Brain microvascular endothelial cell (primary cell): ENCODE results near the gene LCN12.

Experiments
- DNase-seq: peaks from one replicate; pipeline ENCODE4 v3.0.0-alpha.2; 2020
- H3K27ac ChIP-seq: fragments of 250-450 bp; sonication (Bioruptor Pico); 2 replicates; pipeline ENCODE4 v1.5.1; 2020; ENCODE audit warnings: mild to moderate bottlenecking, moderate library complexity
- H3K27me3 ChIP-seq: fragments of 250-450 bp; sonication (Bioruptor Pico); replicated peaks from 2 replicates; pipeline ENCODE4 v1.5.1; 2020; ENCODE audit warnings: mild to moderate bottlenecking
- H3K36me3 ChIP-seq: fragments of 250-450 bp; sonication (Bioruptor Pico); replicated peaks from 2 replicates; pipeline ENCODE4 v1.5.1; 2020; ENCODE audit warnings: mild to moderate bottlenecking
- H3K4me3 ChIP-seq: 2 replicates; pipeline ENCODE4 v1.5.1; 2011; ENCODE audit warnings: low read depth, mild to moderate bottlenecking, control low read depth, low read length, moderate library complexity
- CTCF ChIP-seq: IDR thresholded peaks from 2 replicates; pipeline ENCODE4 v1.5.1; 2011; ENCODE audit warnings: low read depth, mild to moderate bottlenecking, moderate library complexity, low read length, control low read depth, inconsistent platforms; ENCODE audit errors: missing control alignments
- in situ Hi-C: cut with HindIII; loops from 2 replicates; pipeline ENCODE4 v1.10.0; 2017; ENCODE audit warnings: low sequenced_read_pairs, low pct_ligation_motif_present

The LCN12 gene

GRCh38 chr9:136978865-136979544, 26.9 kb downstream of the LCN12 start:
- no peak overlapping the region for H3K4me3 ChIP-seq
- no peak overlapping the region for H3K27ac ChIP-seq
- in situ Hi-C loops = no loop called here
- no peaks in the 10 kb centered on the region for H3K36me3 ChIP-seq
- no peak for TF ChIP-seq CTCF
- H3K27me3 ChIP-seq = no peaks in the 10 kb centered on the region
- no peak for DNase-seq

DNA sequence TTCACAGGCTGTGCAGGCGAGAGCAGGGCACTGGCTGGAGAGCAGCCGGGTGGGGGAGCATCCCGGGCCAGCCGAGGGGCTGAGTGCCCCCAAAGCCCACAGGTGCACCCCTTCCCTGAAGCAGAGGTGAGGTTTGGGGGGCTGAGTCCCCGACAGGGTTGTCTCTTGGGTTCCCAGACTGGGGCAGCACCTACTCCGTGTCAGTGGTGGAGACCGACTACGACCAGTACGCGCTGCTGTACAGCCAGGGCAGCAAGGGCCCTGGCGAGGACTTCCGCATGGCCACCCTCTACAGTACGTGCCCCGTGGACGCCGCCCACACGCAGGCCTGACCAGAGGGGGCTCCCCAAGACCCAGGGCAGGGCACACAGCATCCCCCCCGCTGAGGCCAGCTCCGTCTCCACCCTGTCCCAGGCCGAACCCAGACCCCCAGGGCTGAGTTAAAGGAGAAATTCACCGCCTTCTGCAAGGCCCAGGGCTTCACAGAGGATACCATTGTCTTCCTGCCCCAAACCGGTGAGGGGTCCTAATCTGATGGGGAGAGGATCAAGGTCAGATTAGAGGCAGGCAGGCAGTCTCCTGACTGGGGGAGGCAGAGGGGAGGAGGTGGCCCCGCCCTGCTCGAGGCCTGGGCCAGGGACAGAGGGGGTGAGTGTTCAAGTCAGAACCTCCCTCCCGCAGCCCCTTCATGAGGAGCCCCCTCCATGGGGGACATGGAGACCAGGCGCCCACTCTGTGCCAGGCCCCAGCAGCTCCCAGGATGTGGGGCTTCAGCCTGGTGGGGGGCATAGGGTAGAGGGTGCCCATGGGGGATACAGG, 27.9 kb downstream of the LCN12 start:
- Histone ChIP-seq H3K36me3 (no peaks in the 10 kb centered on the region), H3K27ac (no peak overlapping the region), H3K4me3 (no peak overlapping the region), H3K27me3 (peaks cover 8% of the 10 kb centered on the region)
- in situ Hi-C loops = no loop called here
- no peak for DNase-seq
- no peak for TF ChIP-seq CTCF

DNA sequence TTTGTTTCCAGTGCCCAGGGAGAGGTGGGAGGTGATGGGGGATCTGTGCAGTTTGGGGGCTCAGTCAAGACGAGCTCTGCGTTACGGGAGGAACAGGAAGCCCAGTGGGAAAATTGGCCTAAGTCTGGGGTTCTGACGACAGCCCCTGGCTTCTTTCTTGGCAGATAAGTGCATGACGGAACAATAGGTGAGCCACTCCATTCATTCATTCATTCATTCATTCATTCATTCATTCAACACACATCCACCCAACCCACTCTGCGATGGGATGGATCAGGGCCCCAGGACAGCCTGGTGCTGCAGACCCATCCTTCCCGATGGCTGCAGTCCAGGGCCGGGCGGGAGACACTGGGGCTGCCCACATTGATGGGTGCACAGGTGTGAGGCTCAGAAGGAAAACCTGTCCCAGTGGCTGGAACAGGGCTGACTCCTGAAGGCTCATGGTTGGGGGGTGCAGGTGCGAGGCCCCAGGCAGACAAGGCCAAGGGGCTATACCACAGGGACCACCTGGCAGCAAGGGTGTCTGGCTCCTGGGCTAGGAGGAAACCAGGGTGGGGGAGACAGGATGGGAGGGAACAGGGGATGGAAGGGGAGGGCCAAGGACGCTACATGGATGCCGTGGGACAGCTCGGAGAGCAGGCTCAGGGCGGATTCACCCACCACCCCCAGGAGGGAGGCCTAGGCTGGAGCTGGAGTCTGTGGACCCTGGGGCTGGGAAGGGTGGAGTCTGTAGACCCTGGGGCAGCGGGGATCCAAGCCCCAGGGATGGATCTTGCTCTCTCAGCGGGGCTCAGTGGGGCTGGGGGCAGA, 28.8 kb downstream of the LCN12 start:
- Histone ChIP-seq H3K27me3 (peaks cover 15% of the 10 kb centered on the region), H3K27ac (no peak overlapping the region)
- in situ Hi-C loops = no loop called here

GRCh38 chr9:136981588-136982231, 29.6 kb downstream of the LCN12 start:
- in situ Hi-C loops = no loop called here
- no peak for TF ChIP-seq CTCF
- Histone ChIP-seq H3K27me3 (peaks cover 23% of the 10 kb centered on the region), H3K4me3 (no peak overlapping the region), H3K27ac (no peak overlapping the region), H3K36me3 (no peaks in the 10 kb centered on the region)
- DNase-seq = no peak

More for the DNA sequence above, 28.8 kb downstream of the LCN12 start:
- H3K36me3 ChIP-seq = no peaks in the 10 kb centered on the region
- H3K4me3 ChIP-seq = no peak overlapping the region
- TF ChIP-seq CTCF = no peak
- DNase-seq = no peak

GRCh38 chr9:136982232-136983051, 30.4 kb downstream of the LCN12 start, which contains the start of gene LCNL1:
LCNL1 (plus strand) TSS chr9:136982993; CDS start chr9:136983587, 594 bp downstream.
- H3K4me3 ChIP-seq = no peak within 1 kb of the TSS
- in situ Hi-C loops = no loop called here
- no peaks in the 10 kb centered on the region for H3K36me3 ChIP-seq
- H3K27me3 ChIP-seq = peaks cover 23% of the 10 kb centered on the region
- no peak for DNase-seq
- no peak for TF ChIP-seq CTCF
- no peak within 1 kb of the TSS for H3K27ac ChIP-seq
